MCF 10A (cell line): ENCODE results near the gene CAMTA1. TPM values are rescaled to one million over a fixed set of nuclear protein-coding genes. Genes with fewer than 3 reads are reported as not detected.

Experiments
- BruUV-seq: library from RNA; stranded (reverse); fragments of 400-500 nt; replicated peaks from 2 replicates; lab custom pipeline; 2021; lab: Mats Ljungman, UMichigan
- CTCF ChIA-PET: fragments of 300-600 bp; sonication (Branson Sonifier 250); formaldehyde crosslinking; extraction: SDS; loops from one replicate; lab custom pipeline; 2021; ENCODE audit warnings: antibody characterized with exemption, inconsistent platforms; lab: Yijun Ruan, JAX
- POLR2A ChIA-PET: fragments of 300-600, 350-650 bp; sonication (Branson Sonifier 250); formaldehyde crosslinking; extraction: SDS; loops from one replicate; lab custom pipeline; 2020; ENCODE audit warnings: antibody characterized with exemption, inconsistent platforms; lab: Yijun Ruan, JAX
- DNase-seq: peaks from one replicate; pipeline ENCODE4 v3.0.0-alpha.2; 2018; ENCODE audit not compliant: unreplicated experiment
- H3K27ac Mint-ChIP-seq: one replicate; pipeline ENCODE4 v1.8.0; 2022; ENCODE audit warnings: mild to moderate bottlenecking, low read depth, mixed read lengths; ENCODE audit not compliant: unreplicated experiment
- H3K27me3 Mint-ChIP-seq: one replicate; pipeline ENCODE4 v1.8.0; 2022; ENCODE audit warnings: mixed read lengths; ENCODE audit not compliant: insufficient read depth, unreplicated experiment
- H3K36me3 Mint-ChIP-seq: one replicate; pipeline ENCODE4 v1.8.0; 2022; ENCODE audit warnings: mild to moderate bottlenecking, moderate library complexity, mixed read lengths; ENCODE audit not compliant: insufficient read depth, unreplicated experiment
- H3K4me1 Mint-ChIP-seq: one replicate; pipeline ENCODE4 v1.8.0; 2022; ENCODE audit warnings: mixed read lengths; ENCODE audit not compliant: insufficient read depth, unreplicated experiment
- H3K4me3 Mint-ChIP-seq: one replicate; pipeline ENCODE4 v1.8.0; 2022; ENCODE audit warnings: mild to moderate bottlenecking, moderate library complexity, mixed read lengths; ENCODE audit not compliant: unreplicated experiment
- H3K9me3 Mint-ChIP-seq: one replicate; pipeline ENCODE4 v1.8.0; 2022; ENCODE audit warnings: mixed read lengths; ENCODE audit not compliant: unreplicated experiment
- intact Hi-C: fragments of 100-400 bp; cut with micrococcal nuclease; formaldehyde crosslinking; loops from 2 replicates; pipeline ENCODE4 v1.14.1; 2022
- total RNA-seq: library from RNA; stranded (reverse); gene quantifications from 2 replicates; pipeline ENCODE4 v1.2.3, GENCODE V29; 2022
- TF ChIP-seq, protein P1 (sequence below): fragments of 200-600 bp; IDR thresholded peaks from one replicate; pipeline ENCODE4 v1.8.0; 2022; ENCODE audit warnings: antibody characterized with exemption, mild to moderate bottlenecking; ENCODE audit not compliant: unreplicated experiment

CAMTA1 gene
- total RNA-seq, 1 experiment from 2014 or later, result 74.1 TPM

- no TSS peak for BruUV-seq
- DNase-seq, result no peak
- intact Hi-C loops, result loop anchor here (10.0 kb wide), 1 partner anchor 253 kb away; no protein-coding TSS in a partner anchor
- no peak overlapping the region for H3K4me3 Mint-ChIP-seq
- H3K4me1 Mint-ChIP-seq, result no peaks in the 10 kb centered on the region
- H3K27me3 Mint-ChIP-seq, result peaks cover 60% of the 10 kb centered on the region
- H3K27ac Mint-ChIP-seq, result no peak overlapping the region
- no peaks in the 10 kb centered on the region for H3K9me3 Mint-ChIP-seq
- no peaks in the 10 kb centered on the region for H3K36me3 Mint-ChIP-seq
- POLR2A ChIA-PET, result no interaction called here
- CTCF ChIA-PET, result interaction anchor here (1.6 to 2.1 kb wide), 2 partner anchors 600 to 705 kb away, joined by 6 to 9 read pairs; no protein-coding TSS in a partner anchor
- TF ChIP-seq, protein P1, sequence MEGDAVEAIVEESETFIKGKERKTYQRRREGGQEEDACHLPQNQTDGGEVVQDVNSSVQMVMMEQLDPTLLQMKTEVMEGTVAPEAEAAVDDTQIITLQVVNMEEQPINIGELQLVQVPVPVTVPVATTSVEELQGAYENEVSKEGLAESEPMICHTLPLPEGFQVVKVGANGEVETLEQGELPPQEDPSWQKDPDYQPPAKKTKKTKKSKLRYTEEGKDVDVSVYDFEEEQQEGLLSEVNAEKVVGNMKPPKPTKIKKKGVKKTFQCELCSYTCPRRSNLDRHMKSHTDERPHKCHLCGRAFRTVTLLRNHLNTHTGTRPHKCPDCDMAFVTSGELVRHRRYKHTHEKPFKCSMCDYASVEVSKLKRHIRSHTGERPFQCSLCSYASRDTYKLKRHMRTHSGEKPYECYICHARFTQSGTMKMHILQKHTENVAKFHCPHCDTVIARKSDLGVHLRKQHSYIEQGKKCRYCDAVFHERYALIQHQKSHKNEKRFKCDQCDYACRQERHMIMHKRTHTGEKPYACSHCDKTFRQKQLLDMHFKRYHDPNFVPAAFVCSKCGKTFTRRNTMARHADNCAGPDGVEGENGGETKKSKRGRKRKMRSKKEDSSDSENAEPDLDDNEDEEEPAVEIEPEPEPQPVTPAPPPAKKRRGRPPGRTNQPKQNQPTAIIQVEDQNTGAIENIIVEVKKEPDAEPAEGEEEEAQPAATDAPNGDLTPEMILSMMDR, result no peak
Measured at GRCh38 chr1:7047866-7048265, 262.6 kb downstream of the CAMTA1 start.

DNA sequence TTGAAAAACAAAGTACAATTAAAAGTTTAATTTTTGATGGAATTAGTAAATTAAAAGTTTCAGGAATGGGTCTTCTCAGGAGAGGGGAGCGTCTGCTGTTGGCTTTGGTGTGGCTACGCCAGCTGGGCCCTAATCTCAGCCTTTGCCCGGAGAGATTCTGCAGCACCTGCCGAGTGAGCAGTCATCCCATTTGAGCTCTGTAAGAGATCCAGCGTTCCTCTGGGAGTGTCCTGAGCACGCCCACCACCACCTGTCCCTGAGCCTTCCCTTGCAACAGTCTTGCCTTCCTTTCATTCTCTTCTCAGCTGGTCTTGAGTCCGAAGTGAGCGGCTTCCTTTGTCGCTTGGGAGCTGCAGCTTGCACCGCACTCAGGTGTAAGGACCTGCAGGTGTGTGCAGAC, 263.1 kb downstream of the CAMTA1 start:
- Mint-ChIP-seq H3K27ac (no peak overlapping the region), H3K4me1 (no peaks in the 10 kb centered on the region), H3K9me3 (no peaks in the 10 kb centered on the region), H3K4me3 (no peak overlapping the region), H3K27me3 (peaks cover 65% of the 10 kb centered on the region), H3K36me3 (no peaks in the 10 kb centered on the region)
- no peak for DNase-seq
- TF ChIP-seq, protein P1, result no peak
- intact Hi-C loops, result loop anchor here (10.0 kb wide), 1 partner anchor 254 kb away; no protein-coding TSS in a partner anchor
- ChIA-PET POLR2A (no interaction called here), CTCF (interaction anchor here (0.7 to 1.6 kb wide), 2 partner anchors 453 to 704 kb away, joined by 3 to 6 read pairs; no protein-coding TSS in a partner anchor)
- BruUV-seq, result no TSS peak

- Mint-ChIP-seq H3K4me1 (no peaks in the 10 kb centered on the region), H3K27ac (no peak overlapping the region), H3K27me3 (peaks cover 71% of the 10 kb centered on the region), H3K4me3 (no peak overlapping the region), H3K9me3 (no peaks in the 10 kb centered on the region), H3K36me3 (no peaks in the 10 kb centered on the region)
- CTCF ChIA-PET, result interaction anchor here (1.5 to 1.7 kb wide), 2 partner anchors 9 to 10 kb away, joined by 3 to 7 read pairs; no protein-coding TSS in a partner anchor
- intact Hi-C loops, result loop anchor here (10.0 kb wide), 1 partner anchor 255 kb away; no protein-coding TSS in a partner anchor
- BruUV-seq, result no TSS peak
- POLR2A ChIA-PET, result no interaction called here
- no peak for DNase-seq
- TF ChIP-seq, protein P1, result no peak
Measured at GRCh38 chr1:7049913-7050625, 264.8 kb downstream of the CAMTA1 start.
